ENCODE measurements around the gene SULT4A1. TPM values are rescaled to one million over a fixed set of nuclear protein-coding genes. Genes with fewer than 3 reads are reported as not detected.

The SULT4A1 gene
- total RNA-seq, 1 donor from 2014 or later, result 2.9 TPM

DNA sequence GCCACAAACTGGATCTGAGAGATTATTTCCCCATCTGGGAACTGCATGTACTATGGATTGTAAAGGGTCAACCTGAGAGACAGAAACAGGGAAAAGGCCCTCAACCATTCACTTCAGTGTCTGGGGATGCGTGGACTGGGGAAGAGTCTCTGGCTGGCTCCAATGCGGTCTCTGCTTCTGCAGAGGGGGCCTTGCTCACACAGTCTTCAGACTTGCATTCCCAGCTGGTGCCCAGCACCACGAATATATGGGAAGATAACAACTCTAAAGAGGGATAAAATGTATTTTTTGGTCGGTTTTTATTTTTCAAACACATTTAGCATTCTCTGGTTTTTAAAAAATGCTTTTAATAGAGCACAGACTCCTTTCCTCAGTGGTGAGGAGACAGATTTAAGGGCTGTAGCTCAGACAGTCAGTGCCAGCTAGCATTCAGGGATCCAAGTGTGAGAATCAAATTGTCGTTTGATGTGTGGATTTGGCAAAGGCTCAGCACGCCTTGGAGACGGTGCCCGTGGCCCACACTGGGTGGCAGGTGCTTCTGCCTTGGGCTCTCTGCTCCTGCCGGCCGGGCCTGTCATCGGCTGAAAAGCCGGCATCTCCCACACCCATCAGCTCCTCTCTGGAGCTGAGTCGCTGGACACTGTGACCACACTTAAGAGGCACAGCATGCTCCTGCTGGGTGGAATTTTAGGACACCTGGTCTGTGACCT is 42.2 kb downstream of the SULT4A1 start:
- no peak overlapping the region for H3K27ac Mint-ChIP-seq (ENCODE audit: unreplicated experiment)
- H3K4me3 Mint-ChIP-seq (ENCODE audit: unreplicated experiment), result no peak overlapping the region
- TF ChIP-seq, protein P1, sequence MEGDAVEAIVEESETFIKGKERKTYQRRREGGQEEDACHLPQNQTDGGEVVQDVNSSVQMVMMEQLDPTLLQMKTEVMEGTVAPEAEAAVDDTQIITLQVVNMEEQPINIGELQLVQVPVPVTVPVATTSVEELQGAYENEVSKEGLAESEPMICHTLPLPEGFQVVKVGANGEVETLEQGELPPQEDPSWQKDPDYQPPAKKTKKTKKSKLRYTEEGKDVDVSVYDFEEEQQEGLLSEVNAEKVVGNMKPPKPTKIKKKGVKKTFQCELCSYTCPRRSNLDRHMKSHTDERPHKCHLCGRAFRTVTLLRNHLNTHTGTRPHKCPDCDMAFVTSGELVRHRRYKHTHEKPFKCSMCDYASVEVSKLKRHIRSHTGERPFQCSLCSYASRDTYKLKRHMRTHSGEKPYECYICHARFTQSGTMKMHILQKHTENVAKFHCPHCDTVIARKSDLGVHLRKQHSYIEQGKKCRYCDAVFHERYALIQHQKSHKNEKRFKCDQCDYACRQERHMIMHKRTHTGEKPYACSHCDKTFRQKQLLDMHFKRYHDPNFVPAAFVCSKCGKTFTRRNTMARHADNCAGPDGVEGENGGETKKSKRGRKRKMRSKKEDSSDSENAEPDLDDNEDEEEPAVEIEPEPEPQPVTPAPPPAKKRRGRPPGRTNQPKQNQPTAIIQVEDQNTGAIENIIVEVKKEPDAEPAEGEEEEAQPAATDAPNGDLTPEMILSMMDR (IDR thresholded peaks at IDR 0.05), result no peak
- peaks cover 11% of the 10 kb centered on the region for H3K4me1 Mint-ChIP-seq (ENCODE audit: low read depth)
- no peaks in the 10 kb centered on the region for H3K9me3 Mint-ChIP-seq (ENCODE audit: low read depth)
- H3K36me3 Mint-ChIP-seq (ENCODE audit: low read depth), result no peaks in the 10 kb centered on the region
- no peaks in the 10 kb centered on the region for H3K27me3 Mint-ChIP-seq (ENCODE audit: low read depth)
- DNase-seq (ENCODE audit: low spot score), result no peak

DNA sequence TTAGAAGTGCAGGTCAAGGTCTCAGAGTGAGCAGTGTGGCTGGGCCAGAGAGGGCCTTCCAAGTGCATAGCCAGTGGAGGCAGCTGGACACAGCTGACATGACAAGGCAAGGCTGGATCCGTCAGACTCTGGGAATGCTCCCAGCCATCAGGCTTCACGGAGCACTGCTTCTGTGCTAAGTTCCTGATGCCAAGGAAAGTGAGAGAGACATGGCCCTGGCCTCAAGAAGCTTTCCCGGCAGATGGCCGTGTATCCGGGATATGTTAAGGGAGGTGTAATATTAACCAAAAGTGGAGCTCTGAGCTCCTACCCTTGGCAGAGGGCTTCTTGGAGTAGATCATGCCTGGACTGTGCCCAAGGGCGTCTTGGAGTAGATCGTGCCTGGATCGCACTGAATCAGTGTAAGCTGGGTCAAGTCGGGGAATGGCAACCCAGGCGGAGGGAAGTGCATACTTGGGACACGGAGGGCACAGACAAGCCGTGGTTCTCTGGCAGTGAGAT is 42.8 kb downstream of the SULT4A1 start:
- no peak overlapping the region for H3K27ac Mint-ChIP-seq (ENCODE audit: unreplicated experiment)
- DNase-seq (ENCODE audit: low spot score), result no peak
- H3K36me3 Mint-ChIP-seq (ENCODE audit: low read depth), result no peaks in the 10 kb centered on the region
- TF ChIP-seq, protein P1 (IDR thresholded peaks at IDR 0.05), result no peak
- H3K4me3 Mint-ChIP-seq (ENCODE audit: unreplicated experiment), result no peak overlapping the region
- no peaks in the 10 kb centered on the region for H3K9me3 Mint-ChIP-seq (ENCODE audit: low read depth)
- H3K4me1 Mint-ChIP-seq (ENCODE audit: low read depth), result peaks cover 11% of the 10 kb centered on the region
- H3K27me3 Mint-ChIP-seq (ENCODE audit: low read depth), result no peaks in the 10 kb centered on the region

DNA sequence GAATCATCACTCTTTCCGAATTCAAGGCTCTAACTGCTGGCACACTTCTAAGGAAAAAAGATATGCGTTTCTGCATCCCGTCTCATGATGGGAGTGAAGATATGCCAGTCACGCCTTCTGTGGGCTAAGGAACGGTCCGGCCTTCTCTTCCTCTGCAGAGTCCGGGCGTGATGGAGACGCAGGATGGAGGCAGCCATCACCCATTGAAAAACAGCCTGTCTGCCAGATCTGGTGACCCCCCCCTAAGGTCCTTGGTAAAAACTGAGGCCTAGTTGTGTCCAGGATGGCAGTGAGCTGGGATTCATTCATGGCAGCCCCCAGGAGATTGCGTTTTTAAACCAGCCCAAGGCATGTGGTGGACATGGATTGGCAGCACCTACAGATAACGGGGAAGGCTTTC is 43.3 kb downstream of the SULT4A1 start:
- Mint-ChIP-seq H3K27ac (ENCODE audit: unreplicated experiment) (no peak overlapping the region), H3K27me3 (ENCODE audit: low read depth) (no peaks in the 10 kb centered on the region), H3K9me3 (ENCODE audit: low read depth) (no peaks in the 10 kb centered on the region), H3K4me1 (ENCODE audit: low read depth) (peaks cover 11% of the 10 kb centered on the region), H3K36me3 (ENCODE audit: low read depth) (no peaks in the 10 kb centered on the region), H3K4me3 (ENCODE audit: unreplicated experiment) (no peak overlapping the region)
- TF ChIP-seq, protein P1 (IDR thresholded peaks at IDR 0.05), result no peak
- DNase-seq (ENCODE audit: low spot score), result no peak

DNA sequence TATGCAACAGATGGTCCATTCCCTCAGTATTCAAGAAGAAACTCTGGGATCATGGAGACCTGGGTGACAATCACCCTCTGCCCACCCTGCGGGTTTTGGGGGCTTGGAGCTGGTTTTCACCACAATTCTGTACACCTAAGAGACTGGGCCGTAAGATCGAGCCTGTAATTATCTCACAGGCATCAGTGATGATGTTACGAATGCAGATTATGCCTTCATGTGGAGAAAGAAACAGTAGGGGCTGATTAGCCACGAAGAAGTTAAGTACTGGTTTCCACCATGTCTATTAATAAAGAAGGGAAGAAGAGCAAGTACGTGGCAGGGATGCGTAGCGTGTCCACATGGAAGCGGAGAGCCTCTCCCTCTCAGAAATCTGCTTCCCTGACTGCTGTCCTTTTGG is 44.9 kb downstream of the SULT4A1 start:
- H3K4me3 Mint-ChIP-seq (ENCODE audit: unreplicated experiment), result no peak overlapping the region
- no peaks in the 10 kb centered on the region for H3K9me3 Mint-ChIP-seq (ENCODE audit: low read depth)
- no peaks in the 10 kb centered on the region for H3K36me3 Mint-ChIP-seq (ENCODE audit: low read depth)
- peaks cover 13% of the 10 kb centered on the region for H3K4me1 Mint-ChIP-seq (ENCODE audit: low read depth)
- no peak overlapping the region for H3K27ac Mint-ChIP-seq (ENCODE audit: unreplicated experiment)
- no peaks in the 10 kb centered on the region for H3K27me3 Mint-ChIP-seq (ENCODE audit: low read depth)
- no peak for DNase-seq (ENCODE audit: low spot score)
- TF ChIP-seq, protein P1 (IDR thresholded peaks at IDR 0.05), result no peak

DNA sequence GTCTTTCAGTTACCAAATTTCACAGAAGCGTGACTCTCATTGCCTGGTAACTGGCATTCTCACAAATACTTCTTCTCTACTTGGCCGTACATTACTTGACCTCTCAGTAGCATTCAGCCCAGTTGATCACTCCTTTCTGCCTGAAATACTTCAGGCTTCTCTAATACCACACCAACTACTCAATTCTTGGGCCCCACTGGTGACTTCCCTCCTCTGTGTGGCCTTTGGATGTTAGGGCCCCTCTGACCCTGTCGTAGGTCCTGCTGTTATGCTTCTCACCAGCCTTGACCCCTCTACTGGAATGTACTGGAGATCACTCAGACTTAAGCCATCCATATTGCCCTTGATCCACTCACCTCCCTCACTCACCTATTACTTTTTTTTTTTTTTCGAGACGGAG is 48.0 kb downstream of the SULT4A1 start:
- Mint-ChIP-seq H3K27ac (ENCODE audit: unreplicated experiment) (no peak overlapping the region), H3K4me1 (ENCODE audit: low read depth) (peaks cover 17% of the 10 kb centered on the region), H3K36me3 (ENCODE audit: low read depth) (no peaks in the 10 kb centered on the region), H3K9me3 (ENCODE audit: low read depth) (no peaks in the 10 kb centered on the region), H3K4me3 (ENCODE audit: unreplicated experiment) (no peak overlapping the region), H3K27me3 (ENCODE audit: low read depth) (no peaks in the 10 kb centered on the region)
- TF ChIP-seq, protein P1 (IDR thresholded peaks at IDR 0.05), result no peak
- no peak for DNase-seq (ENCODE audit: low spot score)
